Endothelial cell of umbilical vein (primary cell): ENCODE measurements around the gene IGF2R. TPM values are rescaled to one million over a fixed set of nuclear protein-coding genes. Genes with fewer than 3 reads are reported as not detected.
"Not testable (repeated sequence)": the region's sequence is repeated elsewhere in the genome, so short reads cannot be mapped to it uniquely, and the experiment has no call there.

Source experiments
- BruUV-seq: library from RNA; stranded (reverse); fragments of 400-500 nt; replicated peaks from 2 replicates; lab custom pipeline; 2021; lab: Mats Ljungman, UMichigan
- CTCF ChIA-PET: fragments of 300-600, 350-600 bp; sonication (Branson Sonifier 250); formaldehyde crosslinking; loops from one replicate; lab custom pipeline; 2021; ENCODE audit warnings: antibody characterized with exemption, inconsistent platforms; lab: Charles Lee
- POLR2A ChIA-PET: fragments of 300-600, 350-600 bp; sonication (Branson Sonifier 250); formaldehyde crosslinking; loops from one replicate; lab custom pipeline; 2021; ENCODE audit warnings: antibody characterized with exemption, inconsistent platforms; lab: Charles Lee
- DNase-seq: peaks from one replicate; pipeline ENCODE4 v3.0.0-alpha.2; 2011; ENCODE audit warnings: low read depth, low spot score
- FAIRE-seq: peaks from 2 replicates; lab custom pipeline; 2011; peaks lifted over from hg19 to GRCh38; lab: Jason Lieb, UNC
- H2AFZ ChIP-seq: 2 replicates; pipeline ENCODE4 v1.6.0; 2012; ENCODE audit warnings: low read depth, low read length, control low read depth, inconsistent platforms
- H3K27ac ChIP-seq: 2 replicates; pipeline ENCODE4 v1.5.1; 2011; ENCODE audit warnings: low read depth, mild to moderate bottlenecking, control low read depth, low read length, moderate library complexity; ENCODE audit not compliant: insufficient read depth
- H3K27me3 ChIP-seq, 2 experiments: 2 replicates each; pipeline versions ENCODE4 v1.6.0 to v1.6.1; 2011; ENCODE audit warnings: low read length in 2 of 2, mixed read lengths in 1 of 2; ENCODE audit not compliant: control insufficient read depth in 2 of 2, insufficient read depth in 2 of 2
- H3K36me3 ChIP-seq, 2 experiments: 2 replicates in 1 of 2; 3 replicates in 1 of 2; pipeline ENCODE4 v1.5.1; 2011; ENCODE audit warnings: low read length in 2 of 2, mild to moderate bottlenecking in 1 of 2, moderate library complexity in 1 of 2; ENCODE audit not compliant: control insufficient read depth in 2 of 2, insufficient read depth in 2 of 2; ENCODE audit errors: extremely low read depth in 1 of 2
- H3K4me1 ChIP-seq: 3 replicates; pipeline ENCODE4 v1.5.1; 2011; ENCODE audit warnings: mild to moderate bottlenecking, low read length; ENCODE audit not compliant: control insufficient read depth, insufficient read depth; ENCODE audit errors: extremely low read depth
- H3K4me2 ChIP-seq: 2 replicates; pipeline ENCODE4 v1.6.1; 2011; ENCODE audit warnings: low read length, control low read depth, mixed read lengths; ENCODE audit not compliant: insufficient read depth
- H3K4me3 ChIP-seq, 3 experiments: fragments of 200-600 bp in 1 of 3; sonication (generic), shearing (Covaris generic) in 1 of 3; replicated peaks in 1 of 3; 2 replicates each; pipeline ENCODE4 v1.5.1; 2011 to 2016; ENCODE audit warnings: control low read depth in 3 of 3, low read length in 3 of 3, mild to moderate bottlenecking in 2 of 3, inconsistent platforms in 1 of 3, low read depth in 1 of 3, moderate library complexity in 1 of 3; ENCODE audit not compliant: insufficient read depth in 1 of 3
- H3K79me2 ChIP-seq: 2 replicates; pipeline ENCODE4 v1.6.0; 2012; ENCODE audit warnings: low read length, inconsistent platforms; ENCODE audit not compliant: control insufficient read depth, insufficient read depth
- H3K9ac ChIP-seq: replicated peaks from 2 replicates; pipeline ENCODE3; 2011; ENCODE audit warnings: low read length, control low read depth; ENCODE audit not compliant: insufficient read depth; ENCODE audit errors: extremely low read depth
- H3K9me1 ChIP-seq: replicated peaks from 3 replicates; pipeline ENCODE4 v1.6.0; 2011; ENCODE audit warnings: mild to moderate bottlenecking, low read length; ENCODE audit not compliant: control insufficient read depth, insufficient read depth; ENCODE audit errors: extremely low read depth
- H3K9me3 ChIP-seq: replicated peaks from 2 replicates; pipeline ENCODE4 v1.5.1; 2012; ENCODE audit warnings: low read length, inconsistent platforms; ENCODE audit not compliant: control insufficient read depth, insufficient read depth
- H4K20me1 ChIP-seq: replicated peaks from 2 replicates; pipeline ENCODE3; 2011; ENCODE audit warnings: mild to moderate bottlenecking, low read length; ENCODE audit not compliant: control insufficient read depth, insufficient read depth; ENCODE audit errors: extremely low read depth
- EZH2 ChIP-seq: IDR thresholded peaks from 2 replicates; pipeline ENCODE4 v1.6.1; 2012; ENCODE audit warnings: borderline replicate concordance, low read depth, mild to moderate bottlenecking, moderate library complexity, low read length, inconsistent platforms; ENCODE audit not compliant: severe bottlenecking
- GATA2 ChIP-seq: IDR thresholded peaks from 2 replicates; pipeline ENCODE4 v1.7.0; 2011; ENCODE audit warnings: low read depth, mild to moderate bottlenecking, moderate library complexity, mixed read lengths, low read length; ENCODE audit not compliant: insufficient read length, insufficient read depth
- JUN ChIP-seq: IDR thresholded peaks from 2 replicates; pipeline ENCODE4 v1.6.1; 2011; ENCODE audit warnings: borderline replicate concordance, low read depth; ENCODE audit not compliant: insufficient read length, insufficient read depth
- dilution Hi-C: fragments of 300-500 bp; cut with MboI; formaldehyde crosslinking; loops from one replicate; pipeline ENCODE4 v1.15.0; 2019; ENCODE audit warnings: low sequenced_read_pairs; ENCODE audit not compliant: extremely low pct_ligation_motif_present
- intact Hi-C: fragments of 100-400 bp; cut with micrococcal nuclease; formaldehyde crosslinking; loops from one replicate; pipeline ENCODE4 v1.10.0; 2022
- polyA plus RNA-seq, 4 experiments: library from polyadenylated mRNA; depleted of rRNA in 3 of 4; stranded (reverse) in 3 of 4; unstranded in 1 of 4; fragments of >200 nt; gene quantifications; 2 replicates each; pipeline versions ENCODE4 v1.2.1 to v1.2.3, GENCODE V29; 2011 to 2012; ENCODE audit warnings: missing spikeins in 1 of 4
- total RNA-seq: library from RNA; stranded (reverse); gene quantifications from 2 replicates; pipeline ENCODE4 v1.2.3, GENCODE V29; 2021

The IGF2R gene
- total and polyA plus RNA-seq, 2 donors (not counting 3 experiments of a cell fraction or from before 2014, with no cell fraction given) = 16.3 to 60.2 TPM

- DNase-seq (no peak), FAIRE-seq (no peak)
- Histone ChIP-seq H3K27ac (no peak overlapping the region), H4K20me1 (peaks cover 2% of the 10 kb centered on the region), H3K27me3 (no peaks in the 10 kb centered on the region), H3K79me2 (peaks cover 2% of the 10 kb centered on the region), H2AFZ (no peak overlapping the region), H3K9ac (no peak overlapping the region), H3K4me1 (no peaks in the 10 kb centered on the region), H3K4me3 (no peak overlapping the region), H3K9me1 (no peaks in the 10 kb centered on the region), H3K9me3 (no peaks in the 10 kb centered on the region), H3K4me2 (no peak overlapping the region), H3K36me3 (no peaks in the 10 kb centered on the region)
- intact Hi-C loops (no loop called here), dilution Hi-C loops (no loop called here)
- POLR2A ChIA-PET = no interaction called here
- CTCF ChIA-PET = interaction anchor here (1.2 kb wide), 1 partner anchor 11 kb away, joined by 3 read pairs; no protein-coding TSS in a partner anchor
- BruUV-seq = no TSS peak
- TF ChIP-seq GATA2 = no peak
- TF ChIP-seq JUN = no peak
- no peak for TF ChIP-seq EZH2
Measured at GRCh38 chr6:160000280-160000704, 31.4 kb downstream of the IGF2R start.

- H3K27ac ChIP-seq, dilution Hi-C loops, H3K4me1 ChIP-seq, BruUV-seq, H3K36me3 ChIP-seq, H3K79me2 ChIP-seq, H3K4me2 ChIP-seq, H4K20me1 ChIP-seq, H3K4me3 ChIP-seq, H2AFZ ChIP-seq, POLR2A ChIA-PET, H3K27me3 ChIP-seq, H3K9me3 ChIP-seq, H3K9ac ChIP-seq, H3K9me1 ChIP-seq, FAIRE-seq, DNase-seq, intact Hi-C loops: not testable (repeated sequence)
- CTCF ChIA-PET = interaction anchor here (1.2 kb wide), 1 partner anchor 11 kb away, joined by 3 read pairs; no protein-coding TSS in a partner anchor
Measured at GRCh38 chr6:160000893-160001427, 32.1 kb downstream of the IGF2R start.
